ENCODE measurements around the gene DCUN1D2.

DCUN1D2 gene

DNA sequence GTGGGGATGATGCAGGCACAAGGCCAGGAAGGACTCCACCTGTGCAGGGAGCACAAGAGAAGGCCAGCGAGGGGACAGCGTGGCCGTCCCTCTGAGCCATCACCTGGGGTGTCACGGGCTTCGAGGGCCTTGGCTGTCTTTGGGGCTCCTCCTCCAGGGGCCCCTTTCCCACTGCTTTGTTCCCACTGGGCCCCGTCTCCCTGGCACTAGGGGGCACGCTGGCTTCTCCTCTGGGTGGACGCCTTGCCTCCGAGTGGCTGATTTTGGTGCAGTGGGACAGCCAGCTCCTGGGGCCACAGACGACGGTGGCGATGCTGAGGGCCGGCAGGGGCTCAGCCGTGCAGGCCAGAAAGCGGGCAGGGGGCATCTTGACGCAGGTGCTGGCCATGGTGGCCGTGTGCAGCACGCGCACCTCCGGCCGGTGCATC is 83.4 kb downstream of the DCUN1D2 start:
- no peak for DNase-seq (ENCODE audit: low read depth)

DNA sequence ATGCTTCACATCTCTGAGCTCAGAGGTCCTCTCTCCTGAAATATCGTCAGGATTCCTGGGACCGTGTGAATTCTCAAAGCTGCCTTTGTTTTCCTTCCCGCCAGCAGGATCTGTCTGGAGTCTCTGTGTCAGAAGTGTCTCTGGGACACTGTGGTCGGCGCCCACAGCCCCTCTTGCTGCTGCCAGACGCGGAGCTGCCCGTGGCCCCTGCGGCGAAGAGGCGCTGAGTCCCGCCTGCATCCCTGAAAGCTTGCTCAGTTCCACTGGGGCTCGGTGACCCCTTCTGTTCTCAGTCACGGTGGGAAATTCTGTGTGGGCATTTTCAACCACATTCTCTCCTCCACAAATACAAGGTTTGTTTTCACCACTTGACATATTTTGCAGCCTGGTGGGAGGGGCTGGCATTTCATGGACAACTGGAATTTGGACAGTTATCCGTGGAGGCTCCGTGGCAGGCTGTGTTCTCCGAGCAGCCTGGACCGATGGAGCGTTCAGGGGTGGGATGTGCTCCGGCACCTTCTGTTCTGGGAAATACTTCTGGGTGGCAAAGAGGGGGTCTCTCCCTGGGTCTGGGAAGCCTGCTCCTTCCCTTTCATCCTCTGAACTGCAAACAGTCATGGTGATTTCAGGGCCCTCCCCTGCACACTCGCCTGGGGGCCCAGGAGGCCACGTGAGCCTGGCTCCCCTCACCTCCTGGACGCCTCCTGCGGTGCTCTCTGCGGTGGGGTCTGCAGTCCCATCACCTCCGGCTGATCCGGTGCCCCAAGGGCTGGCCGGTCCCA is 84.0 kb downstream of the DCUN1D2 start:
- DNase-seq (ENCODE audit: low read depth), result no peak

Data from stromal cell of bone marrow (primary cell).